Measurements from ENCODE around the gene BCOR. TPM values are rescaled to one million over a fixed set of nuclear protein-coding genes. Genes with fewer than 3 reads are reported as not detected.

BCOR gene
- total and polyA plus RNA-seq, 4 experiments from 2014 or later, result 1.9 to 48.7 (median 27.0) TPM

GRCh38 chrX:40019541-40019940 lies 78.2 kb downstream of the BCOR start:
- no peaks in the 10 kb centered on the region for H3K36me3 Mint-ChIP-seq
- CTCF ChIA-PET (ENCODE audit: partially characterized antibody), result no interaction called here
- Histone ChIP-seq H3K4me1 (ENCODE audit: insufficient read depth, low read length) (peaks cover 10% of the 10 kb centered on the region), H3K9me3 (ENCODE audit: control insufficient read depth in 1 of 2, low read length in 2 of 2) (no peaks in the 10 kb centered on the region), H3K4me3 (ENCODE audit: low read length in 2 of 2) (no peak overlapping the region), H3K27ac (ENCODE audit: low read depth, low read length) (no peak overlapping the region), H3K36me3 (ENCODE audit: insufficient read depth, low read length) (no peaks in the 10 kb centered on the region), H3K27me3 (ENCODE audit: insufficient read depth, low read length) (no peaks in the 10 kb centered on the region)
- DNase-seq, result no peak
- POLR2A ChIA-PET (ENCODE audit: partially characterized antibody), result no interaction called here
- H3K4me3 Mint-ChIP-seq, result no peak overlapping the region
- H3K4me1 Mint-ChIP-seq, result peaks cover 5 to 13% (median 10%) of the 10 kb centered on the region in 4 donors
- no peaks in the 10 kb centered on the region for H3K27me3 Mint-ChIP-seq
- H3K27ac Mint-ChIP-seq, result no peak overlapping the region
- intact Hi-C loops (cut with micrococcal nuclease), result no loop called here
- H3K9me3 Mint-ChIP-seq, result peaks cover 0 to 12% (median 3%) of the 10 kb centered on the region in 8 donors

GRCh38 chrX:40018041-40018440 lies 79.7 kb downstream of the BCOR start:
- intact Hi-C loops (cut with micrococcal nuclease), result no loop called here
- Mint-ChIP-seq H3K36me3 (no peaks in the 10 kb centered on the region), H3K4me1 (peaks cover 5 to 13% (median 10%) of the 10 kb centered on the region in 4 donors), H3K9me3 (peaks cover 0 to 12% (median 3%) of the 10 kb centered on the region in 8 donors), H3K27me3 (no peaks in the 10 kb centered on the region), H3K4me3 (no peak overlapping the region), H3K27ac (no peak overlapping the region)
- Histone ChIP-seq H3K9me3 (ENCODE audit: control insufficient read depth in 1 of 2, low read length in 2 of 2) (no peaks in the 10 kb centered on the region), H3K36me3 (ENCODE audit: insufficient read depth, low read length) (no peaks in the 10 kb centered on the region), H3K4me3 (ENCODE audit: low read length in 2 of 2) (no peak overlapping the region), H3K27me3 (ENCODE audit: insufficient read depth, low read length) (no peaks in the 10 kb centered on the region), H3K27ac (ENCODE audit: low read depth, low read length) (no peak overlapping the region), H3K4me1 (ENCODE audit: insufficient read depth, low read length) (peaks cover 12% of the 10 kb centered on the region)
- ChIA-PET CTCF (ENCODE audit: partially characterized antibody) (no interaction called here), POLR2A (ENCODE audit: partially characterized antibody) (no interaction called here)
- DNase-seq, result no peak

GRCh38 chrX:40016749-40017148 lies 81.0 kb downstream of the BCOR start:
- H3K36me3 Mint-ChIP-seq, result no peaks in the 10 kb centered on the region

GRCh38 chrX:40015693-40016092 lies 82.1 kb downstream of the BCOR start:
- ChIA-PET CTCF (ENCODE audit: partially characterized antibody) (no interaction called here), POLR2A (ENCODE audit: partially characterized antibody) (interaction anchor here (0.6 kb wide), 1 partner anchor 59 kb away, joined by 3 read pairs; no protein-coding TSS in a partner anchor)
- Mint-ChIP-seq H3K9me3 (peaks cover 0 to 12% (median 3%) of the 10 kb centered on the region in 8 donors), H3K36me3 (no peaks in the 10 kb centered on the region), H3K27me3 (peaks cover 0 to 3% of the 10 kb centered on the region in 2 donors), H3K4me3 (peak overlapping the region in 7 of 8 donors; percentile 43 to 77 (median 64)), H3K27ac (peak overlapping the region in 1 of 7 donors; percentile 77), H3K4me1 (peaks cover 2 to 9% (median 5%) of the 10 kb centered on the region in 4 donors)
- Histone ChIP-seq H3K27me3 (ENCODE audit: insufficient read depth, low read length) (no peaks in the 10 kb centered on the region), H3K4me3 (ENCODE audit: low read length in 2 of 2) (no peak overlapping the region), H3K36me3 (ENCODE audit: insufficient read depth, low read length) (no peaks in the 10 kb centered on the region), H3K4me1 (ENCODE audit: insufficient read depth, low read length) (peaks cover 7% of the 10 kb centered on the region), H3K9me3 (ENCODE audit: control insufficient read depth in 1 of 2, low read length in 2 of 2) (no peaks in the 10 kb centered on the region), H3K27ac (ENCODE audit: low read depth, low read length) (no peak overlapping the region)
- intact Hi-C loops (cut with micrococcal nuclease), result no loop called here
- DNase-seq, result no peak

More at GRCh38 chrX:40016749-40017148, 81.0 kb downstream of the BCOR start:
- no peak overlapping the region for H3K4me3 ChIP-seq (ENCODE audit: low read length in 2 of 2)
- CTCF ChIA-PET (ENCODE audit: partially characterized antibody), result interaction anchor here (1.0 kb wide), 1 partner anchor 17 kb away, joined by 3 read pairs; no protein-coding TSS in a partner anchor
- no peaks in the 10 kb centered on the region for H3K36me3 ChIP-seq (ENCODE audit: insufficient read depth, low read length)
- DNase-seq, result no peak
- no peaks in the 10 kb centered on the region for H3K27me3 ChIP-seq (ENCODE audit: insufficient read depth, low read length)
- no peaks in the 10 kb centered on the region for H3K9me3 ChIP-seq (ENCODE audit: control insufficient read depth in 1 of 2, low read length in 2 of 2)
- peaks cover 8% of the 10 kb centered on the region for H3K4me1 ChIP-seq (ENCODE audit: insufficient read depth, low read length)
- Mint-ChIP-seq H3K4me3 (no peak overlapping the region), H3K4me1 (peaks cover 2 to 8% (median 5%) of the 10 kb centered on the region in 4 donors), H3K9me3 (peaks cover 0 to 12% (median 3%) of the 10 kb centered on the region in 8 donors), H3K27me3 (peaks cover 0 to 2% of the 10 kb centered on the region in 2 donors), H3K27ac (no peak overlapping the region)
- POLR2A ChIA-PET (ENCODE audit: partially characterized antibody), result no interaction called here
- no peak overlapping the region for H3K27ac ChIP-seq (ENCODE audit: low read depth, low read length)
- intact Hi-C loops (cut with micrococcal nuclease), result no loop called here

GRCh38 chrX:40013266-40014195 lies 84.2 kb downstream of the BCOR start:
- H3K4me3 ChIP-seq (ENCODE audit: low read length in 2 of 2), result peak overlapping the region in 1 of 2 donors; percentile 49

GRCh38 chrX:40012868-40013265 lies 84.9 kb downstream of the BCOR start:
- ChIA-PET CTCF (ENCODE audit: partially characterized antibody) (interaction anchor here (1.0 kb wide), 1 partner anchor 10 kb away, joined by 4 read pairs; no protein-coding TSS in a partner anchor), POLR2A (ENCODE audit: partially characterized antibody) (interaction anchor here (0.9 to 2.9 kb wide), 6 partner anchors 43 to 282 kb away, joined by 3 to 18 read pairs (median 4); partner anchors contain the start of gene BCOR)
- intact Hi-C loops (cut with micrococcal nuclease), result loop anchor here (5.0 kb wide), 5 partner anchors 94 to 281 kb away; no protein-coding TSS in a partner anchor
- Mint-ChIP-seq H3K27ac (peak overlapping the region in 2 of 7 donors; percentile 21 to 60), H3K4me3 (peak overlapping the region; percentile 59 to 85 (median 78)), H3K9me3 (peaks cover 0 to 12% (median 3%) of the 10 kb centered on the region in 8 donors), H3K4me1 (peaks cover 4 to 27% (median 18%) of the 10 kb centered on the region in 4 donors), H3K27me3 (peaks cover 4 to 6% of the 10 kb centered on the region in 2 donors), H3K36me3 (no peaks in the 10 kb centered on the region)
- peak overlapping the region in 1 of 2 donors; percentile 49 for H3K4me3 ChIP-seq (ENCODE audit: low read length in 2 of 2)
- no peaks in the 10 kb centered on the region for H3K9me3 ChIP-seq (ENCODE audit: control insufficient read depth in 1 of 2, low read length in 2 of 2)
- DNase-seq, result no peak
- no peaks in the 10 kb centered on the region for H3K36me3 ChIP-seq (ENCODE audit: insufficient read depth, low read length)
- H3K27me3 ChIP-seq (ENCODE audit: insufficient read depth, low read length), result no peaks in the 10 kb centered on the region
- H3K27ac ChIP-seq (ENCODE audit: low read depth, low read length), result no peak overlapping the region
- peaks cover 22% of the 10 kb centered on the region for H3K4me1 ChIP-seq (ENCODE audit: insufficient read depth, low read length)

More at GRCh38 chrX:40013266-40014195, 84.2 kb downstream of the BCOR start:
- peak in 2 of 5 donors; percentile 28 to 31 for DNase-seq
- Mint-ChIP-seq H3K27me3 (peaks cover 3 to 5% of the 10 kb centered on the region in 2 donors), H3K27ac (peak overlapping the region in 2 of 7 donors; percentile 40 to 60), H3K4me3 (peak overlapping the region; percentile 64 to 84 (median 78)), H3K36me3 (no peaks in the 10 kb centered on the region), H3K9me3 (peaks cover 0 to 12% (median 3%) of the 10 kb centered on the region in 8 donors), H3K4me1 (peaks cover 4 to 26% (median 16%) of the 10 kb centered on the region in 4 donors)
- no peaks in the 10 kb centered on the region for H3K36me3 ChIP-seq (ENCODE audit: insufficient read depth, low read length)
- H3K4me1 ChIP-seq (ENCODE audit: insufficient read depth, low read length), result peaks cover 22% of the 10 kb centered on the region
- no peaks in the 10 kb centered on the region for H3K27me3 ChIP-seq (ENCODE audit: insufficient read depth, low read length)
- H3K27ac ChIP-seq (ENCODE audit: low read depth, low read length), result no peak overlapping the region
- ChIA-PET CTCF (ENCODE audit: partially characterized antibody) (interaction anchor here (0.7 to 1.0 kb wide), 2 partner anchors 9 to 159 kb away, joined by 3 to 4 read pairs; no protein-coding TSS in a partner anchor), POLR2A (ENCODE audit: partially characterized antibody) (interaction anchor here (0.8 to 2.9 kb wide), 9 partner anchors 9 to 283 kb away, joined by 3 to 18 read pairs (median 3); partner anchors contain the start of gene BCOR)
- intact Hi-C loops (cut with micrococcal nuclease), result loop anchor here (5.0 kb wide), 5 partner anchors 94 to 281 kb away; no protein-coding TSS in a partner anchor
- no peaks in the 10 kb centered on the region for H3K9me3 ChIP-seq (ENCODE audit: control insufficient read depth in 1 of 2, low read length in 2 of 2)

Measured in CD4-positive, alpha-beta memory T cell (primary cell).